Keratinocyte (primary cell): ENCODE measurements around the gene NATD1. TPM values are rescaled to one million over a fixed set of nuclear protein-coding genes. Genes with fewer than 3 reads are reported as not detected.

Experiments
- DNase-seq: peaks from one replicate; pipeline ENCODE4 v3.0.0-alpha.2; 2011; ENCODE audit warnings: low read depth, missing footprints, low spot score
- FAIRE-seq: peaks from 2 replicates; lab custom pipeline; 2011; peaks lifted over from hg19 to GRCh38; lab: Jason Lieb, UNC
- H2AFZ ChIP-seq: 2 replicates; pipeline ENCODE4 v1.6.0; 2012; ENCODE audit warnings: low read length, control low read depth, inconsistent platforms; ENCODE audit not compliant: control insufficient read depth
- H3K27ac ChIP-seq: 2 replicates; pipeline ENCODE4 v1.5.1; 2011; ENCODE audit warnings: low read length; ENCODE audit not compliant: control insufficient read depth, insufficient read depth
- H3K27me3 ChIP-seq: 3 replicates; pipeline ENCODE4 v1.6.0; 2011; ENCODE audit warnings: low read length; ENCODE audit not compliant: control insufficient read depth, insufficient read depth; ENCODE audit errors: extremely low read depth
- H3K36me3 ChIP-seq, 2 experiments: 2 replicates in 1 of 2; 3 replicates in 1 of 2; pipeline ENCODE4 v1.5.1; 2011; ENCODE audit warnings: low read length in 2 of 2, mild to moderate bottlenecking in 1 of 2; ENCODE audit not compliant: control insufficient read depth in 2 of 2, insufficient read depth in 2 of 2; ENCODE audit errors: extremely low read depth in 1 of 2
- H3K4me1 ChIP-seq: 3 replicates; pipeline ENCODE4 v1.5.1; 2011; ENCODE audit warnings: low read length; ENCODE audit not compliant: control insufficient read depth, insufficient read depth; ENCODE audit errors: extremely low read depth
- H3K4me2 ChIP-seq: 3 replicates; pipeline ENCODE4 v1.6.0; 2011; ENCODE audit warnings: low read depth, low read length; ENCODE audit not compliant: control insufficient read depth, insufficient read depth; ENCODE audit errors: extremely low read depth
- H3K4me3 ChIP-seq, 3 experiments: fragments of 200-600 bp in 1 of 3; sonication (generic) in 1 of 3; 2 replicates in 2 of 3; 3 replicates in 1 of 3; pipeline ENCODE4 v1.5.1; 2011 to 2016; ENCODE audit warnings: low read length in 3 of 3, mild to moderate bottlenecking in 3 of 3, control low read depth in 2 of 3, inconsistent platforms in 1 of 3, low read depth in 1 of 3, mixed read lengths in 1 of 3, mixed run types in 1 of 3, moderate library complexity in 1 of 3; ENCODE audit not compliant: control insufficient read depth in 2 of 3, insufficient read depth in 2 of 3; ENCODE audit errors: extremely low read depth in 1 of 3
- H3K79me2 ChIP-seq: 2 replicates; pipeline ENCODE4 v1.6.0; 2012; ENCODE audit warnings: low read length; ENCODE audit not compliant: control insufficient read depth, insufficient read depth
- H3K9ac ChIP-seq: 3 replicates; pipeline ENCODE4 v1.6.0; 2011; ENCODE audit warnings: low read length; ENCODE audit not compliant: control insufficient read depth, insufficient read depth; ENCODE audit errors: extremely low read depth
- H3K9me1 ChIP-seq: 3 replicates; pipeline ENCODE4 v1.6.0; 2011; ENCODE audit warnings: low read length; ENCODE audit not compliant: control insufficient read depth, insufficient read depth; ENCODE audit errors: extremely low read depth
- H3K9me3 ChIP-seq: 2 replicates; pipeline ENCODE4 v1.5.1; 2012; ENCODE audit warnings: low read depth, low read length; ENCODE audit not compliant: control insufficient read depth
- H4K20me1 ChIP-seq: 3 replicates; pipeline ENCODE4 v1.6.0; 2011; ENCODE audit warnings: low read length; ENCODE audit not compliant: control insufficient read depth, insufficient read depth; ENCODE audit errors: extremely low read depth
- EZH2 ChIP-seq: IDR thresholded peaks from one replicate; pipeline ENCODE4 v1.6.1; 2012; ENCODE audit warnings: inconsistent platforms, mild to moderate bottlenecking, low read length, moderate library complexity
- dilution Hi-C: fragments of 300-500 bp; cut with MboI; formaldehyde crosslinking; loops from one replicate; pipeline ENCODE4 v1.7.0; 2020; ENCODE audit warnings: low sequenced_read_pairs; ENCODE audit not compliant: extremely low pct_ligation_motif_present
- polyA plus RNA-seq, 5 experiments: library from polyadenylated mRNA; depleted of rRNA in 3 of 5; stranded (reverse) in 3 of 5; stranded (forward) in 1 of 5; unstranded in 1 of 5; fragments of >200 nt; gene quantifications; 1 replicate in 1 of 5; 2 replicates in 3 of 5; 3 replicates in 1 of 5; pipeline versions ENCODE4 v1.2.1 to v1.2.3, GENCODE V29; 2011 to 2012; ENCODE audit warnings: missing spikeins in 2 of 5, low read depth in 1 of 5, low replicate concordance in 1 of 5
- TF ChIP-seq, protein P1 (sequence below), 3 experiments: IDR thresholded peaks in 1 of 3; conservative IDR thresholded peaks in 1 of 3; optimal IDR thresholded peaks in 1 of 3; 2 replicates in 2 of 3; 3 replicates in 1 of 3; pipeline versions ENCODE3 to v1.5.1; 2011; ENCODE audit warnings: low read length in 3 of 3, mild to moderate bottlenecking in 3 of 3, moderate library complexity in 2 of 3, control low read depth in 1 of 3, inconsistent platforms in 1 of 3; ENCODE audit not compliant: insufficient read depth in 2 of 3; ENCODE audit errors: extremely low read depth in 1 of 3

Gene NATD1
- polyA plus RNA-seq, 1 donor (not counting 4 experiments of a cell fraction or from before 2014, with no cell fraction given), result 1.5 TPM

DNA sequence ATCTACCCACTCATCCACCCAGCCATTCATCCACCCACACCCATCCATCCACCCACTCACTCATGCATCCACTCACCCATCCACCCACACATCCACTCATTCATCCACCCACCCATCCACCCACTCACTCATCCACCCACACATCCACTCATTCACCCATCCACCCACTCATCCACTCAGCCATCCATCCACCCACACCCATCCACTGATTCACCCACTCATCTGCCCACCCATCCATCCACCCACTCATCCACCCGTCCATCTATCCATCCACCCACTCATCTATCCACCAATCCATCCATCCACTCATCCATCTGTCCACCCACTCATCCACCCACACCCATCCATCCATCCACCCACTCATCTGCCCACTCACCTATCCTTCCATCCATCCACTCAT lies 17.3 kb downstream of the NATD1 start:
- H2AFZ ChIP-seq, result no peak overlapping the region
- no peaks in the 10 kb centered on the region for H4K20me1 ChIP-seq
- no peaks in the 10 kb centered on the region for H3K27me3 ChIP-seq
- H3K9me1 ChIP-seq, result no peaks in the 10 kb centered on the region
- DNase-seq (no peak), FAIRE-seq (no peak)
- no peak overlapping the region for H3K4me3 ChIP-seq
- H3K4me2 ChIP-seq, result no peak overlapping the region
- TF ChIP-seq EZH2, result no peak
- TF ChIP-seq, protein P1, sequence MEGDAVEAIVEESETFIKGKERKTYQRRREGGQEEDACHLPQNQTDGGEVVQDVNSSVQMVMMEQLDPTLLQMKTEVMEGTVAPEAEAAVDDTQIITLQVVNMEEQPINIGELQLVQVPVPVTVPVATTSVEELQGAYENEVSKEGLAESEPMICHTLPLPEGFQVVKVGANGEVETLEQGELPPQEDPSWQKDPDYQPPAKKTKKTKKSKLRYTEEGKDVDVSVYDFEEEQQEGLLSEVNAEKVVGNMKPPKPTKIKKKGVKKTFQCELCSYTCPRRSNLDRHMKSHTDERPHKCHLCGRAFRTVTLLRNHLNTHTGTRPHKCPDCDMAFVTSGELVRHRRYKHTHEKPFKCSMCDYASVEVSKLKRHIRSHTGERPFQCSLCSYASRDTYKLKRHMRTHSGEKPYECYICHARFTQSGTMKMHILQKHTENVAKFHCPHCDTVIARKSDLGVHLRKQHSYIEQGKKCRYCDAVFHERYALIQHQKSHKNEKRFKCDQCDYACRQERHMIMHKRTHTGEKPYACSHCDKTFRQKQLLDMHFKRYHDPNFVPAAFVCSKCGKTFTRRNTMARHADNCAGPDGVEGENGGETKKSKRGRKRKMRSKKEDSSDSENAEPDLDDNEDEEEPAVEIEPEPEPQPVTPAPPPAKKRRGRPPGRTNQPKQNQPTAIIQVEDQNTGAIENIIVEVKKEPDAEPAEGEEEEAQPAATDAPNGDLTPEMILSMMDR (optimal IDR thresholded peaks at IDR 0.05 in 1 of 3, IDR thresholded peaks at IDR 0.05 in 1 of 3, conservative IDR thresholded peaks at IDR 0.05 in 1 of 3; ENCODE audit: extremely low read depth in 1 of 3, insufficient read depth in 2 of 3, low read length in 3 of 3), result no peak
- no peak overlapping the region for H3K9ac ChIP-seq
- dilution Hi-C loops, result no loop called here
- no peak overlapping the region for H3K27ac ChIP-seq
- H3K9me3 ChIP-seq, result no peaks in the 10 kb centered on the region
- H3K79me2 ChIP-seq, result no peaks in the 10 kb centered on the region
- H3K4me1 ChIP-seq, result no peaks in the 10 kb centered on the region
- H3K36me3 ChIP-seq, result no peaks in the 10 kb centered on the region

DNA sequence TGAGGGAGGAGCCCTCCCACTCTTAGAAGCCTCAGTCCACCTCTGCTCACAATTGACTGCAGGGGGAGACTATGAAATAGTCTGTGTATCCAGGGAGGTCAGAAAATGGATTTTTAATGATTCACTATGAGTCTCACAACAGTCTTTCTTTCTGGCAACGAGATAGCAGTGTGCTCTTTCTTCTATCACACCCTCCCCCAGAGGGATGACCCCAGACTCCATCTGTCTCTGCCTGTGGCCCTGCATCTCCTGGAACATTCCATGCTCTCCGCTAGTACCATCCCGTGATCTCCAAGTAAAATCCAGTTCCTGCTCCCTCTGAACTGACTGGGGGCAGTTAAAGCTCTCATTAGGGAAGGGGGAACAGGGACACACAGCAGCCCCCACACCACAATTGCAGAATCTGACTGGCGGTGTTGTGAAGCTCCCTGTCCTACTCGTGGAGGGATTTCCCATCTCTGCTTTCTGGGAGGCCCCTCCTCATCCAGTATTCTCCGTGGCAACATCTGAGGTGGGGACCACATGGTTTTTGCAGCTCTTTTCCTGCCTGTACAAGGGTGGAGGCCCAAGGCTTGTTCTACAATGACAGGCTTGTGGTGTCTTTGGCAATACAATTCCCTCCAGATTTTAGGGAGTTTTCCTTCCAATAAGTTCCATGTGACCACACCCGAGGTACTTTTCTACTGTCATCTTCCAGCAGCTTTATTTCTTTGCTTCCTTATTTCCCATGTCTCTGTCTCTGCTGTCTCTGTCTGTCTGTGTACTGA lies 19.4 kb downstream of the NATD1 start:
- no peaks in the 10 kb centered on the region for H4K20me1 ChIP-seq
- dilution Hi-C loops, result no loop called here
- no peak overlapping the region for H3K27ac ChIP-seq
- no peak overlapping the region for H3K9ac ChIP-seq
- no peaks in the 10 kb centered on the region for H3K4me1 ChIP-seq
- H3K27me3 ChIP-seq, result no peaks in the 10 kb centered on the region
- no peaks in the 10 kb centered on the region for H3K79me2 ChIP-seq
- H3K36me3 ChIP-seq, result no peaks in the 10 kb centered on the region
- no peak overlapping the region for H2AFZ ChIP-seq
- no peak overlapping the region for H3K4me3 ChIP-seq
- FAIRE-seq (no peak), DNase-seq (no peak)
- no peaks in the 10 kb centered on the region for H3K9me3 ChIP-seq
- no peak overlapping the region for H3K4me2 ChIP-seq
- no peaks in the 10 kb centered on the region for H3K9me1 ChIP-seq
- TF ChIP-seq EZH2, result no peak
- TF ChIP-seq, protein P1 (optimal IDR thresholded peaks at IDR 0.05 in 1 of 3, IDR thresholded peaks at IDR 0.05 in 1 of 3, conservative IDR thresholded peaks at IDR 0.05 in 1 of 3; ENCODE audit: extremely low read depth in 1 of 3, insufficient read depth in 2 of 3, low read length in 3 of 3), result no peak
